NCI-H146 treated with DMSO at 0.1 percent for 48 hours (cell line): ENCODE measurements around the gene PSMG2.
A peak's percentile ranks its signal among the peaks of the same experiment; 100 is the strongest.
"Not testable (repeated sequence)": the region's sequence is repeated elsewhere in the genome, so short reads cannot be mapped to it uniquely, and the experiment has no call there.

Experiments
- DNase-seq: peaks from one replicate; lab custom pipeline; 2025; ENCODE audit not compliant: unreplicated experiment; lab: John Stamatoyannopoulos, UW

The PSMG2 gene

DNA sequence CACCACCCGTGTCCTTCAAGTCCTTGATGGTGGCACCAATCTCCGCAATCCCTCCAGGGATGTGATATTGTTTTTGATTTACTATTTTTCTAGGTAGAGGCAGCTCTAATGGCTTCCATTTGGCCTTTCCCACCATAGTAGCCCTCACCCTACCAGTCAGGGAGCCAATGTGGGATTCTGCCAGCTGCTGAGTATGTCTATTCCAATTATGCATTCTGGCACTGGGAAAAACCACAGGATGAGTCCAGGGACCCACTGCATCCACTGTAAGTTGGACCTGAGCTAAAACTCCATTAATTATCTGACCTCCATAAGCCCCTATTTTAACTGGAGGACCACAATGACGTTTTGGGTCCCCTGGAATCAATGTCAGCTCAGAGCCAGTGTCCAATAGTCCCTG, 55.7 kb downstream of the PSMG2 start:
- not testable (repeated sequence) for DNase-seq

DNA sequence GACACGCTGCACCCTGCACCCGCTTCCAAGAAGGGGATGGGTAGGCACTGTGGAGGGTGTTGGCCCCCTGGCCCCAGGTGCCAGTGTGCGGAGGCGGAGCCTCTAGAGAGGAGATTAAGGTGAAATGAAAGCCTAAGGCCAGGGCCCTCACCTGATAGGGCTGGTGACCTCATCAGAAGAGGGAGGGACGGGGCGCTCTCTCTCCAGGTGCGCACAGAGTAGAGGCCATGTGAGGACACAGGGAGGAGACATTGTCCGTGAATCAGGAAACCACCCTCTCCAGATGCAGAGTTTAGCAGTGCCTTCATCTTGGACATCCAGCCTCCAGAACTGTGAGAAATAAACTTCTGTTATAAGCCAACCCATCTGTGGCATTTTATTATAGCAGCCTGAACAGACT, 62.3 kb downstream of the PSMG2 start:
- peak; percentile 77 for DNase-seq

DNA sequence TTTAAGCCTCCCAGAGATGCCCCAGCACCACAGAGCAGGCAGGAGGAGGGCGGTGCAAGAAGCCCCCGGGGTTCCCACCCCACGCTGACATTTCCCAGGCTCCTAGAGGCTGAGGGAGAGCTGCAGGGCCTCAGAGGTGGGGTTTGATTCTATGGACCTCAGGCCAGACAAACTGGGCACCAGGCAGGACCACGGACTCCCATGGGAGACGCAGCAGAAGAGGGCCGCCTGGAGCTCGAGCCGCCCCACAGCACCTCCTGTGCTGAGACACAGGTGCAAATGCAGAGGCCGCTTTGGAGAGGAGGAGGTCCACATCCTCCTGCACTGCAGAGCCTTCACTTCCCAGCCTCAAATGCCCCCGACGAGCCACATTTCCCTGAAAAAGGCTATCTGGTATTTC, 62.7 kb downstream of the PSMG2 start:
- no peak for DNase-seq

DNA sequence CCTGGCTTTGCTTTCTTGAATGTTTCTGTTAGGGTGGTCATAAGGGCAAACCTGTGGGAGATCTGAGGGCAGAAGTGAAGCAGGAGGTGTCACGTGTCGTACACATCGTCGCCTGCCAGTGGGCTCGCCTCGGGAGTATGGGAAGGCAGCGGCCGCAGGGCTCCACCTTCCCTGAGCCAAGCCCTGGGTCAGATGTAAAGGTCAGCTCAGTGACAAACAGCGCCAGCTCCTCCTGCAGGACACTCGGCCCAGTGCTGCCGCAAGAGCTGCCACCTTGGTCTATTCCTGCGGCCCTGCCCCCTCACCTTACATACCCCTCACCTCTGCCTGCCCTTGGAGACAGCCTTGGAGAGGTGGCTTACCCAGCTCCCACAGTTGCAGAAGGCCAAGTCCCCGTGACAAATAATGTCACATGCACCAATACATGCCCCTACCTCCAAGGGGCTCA, 64.2 kb downstream of the PSMG2 start:
- no peak for DNase-seq

DNA sequence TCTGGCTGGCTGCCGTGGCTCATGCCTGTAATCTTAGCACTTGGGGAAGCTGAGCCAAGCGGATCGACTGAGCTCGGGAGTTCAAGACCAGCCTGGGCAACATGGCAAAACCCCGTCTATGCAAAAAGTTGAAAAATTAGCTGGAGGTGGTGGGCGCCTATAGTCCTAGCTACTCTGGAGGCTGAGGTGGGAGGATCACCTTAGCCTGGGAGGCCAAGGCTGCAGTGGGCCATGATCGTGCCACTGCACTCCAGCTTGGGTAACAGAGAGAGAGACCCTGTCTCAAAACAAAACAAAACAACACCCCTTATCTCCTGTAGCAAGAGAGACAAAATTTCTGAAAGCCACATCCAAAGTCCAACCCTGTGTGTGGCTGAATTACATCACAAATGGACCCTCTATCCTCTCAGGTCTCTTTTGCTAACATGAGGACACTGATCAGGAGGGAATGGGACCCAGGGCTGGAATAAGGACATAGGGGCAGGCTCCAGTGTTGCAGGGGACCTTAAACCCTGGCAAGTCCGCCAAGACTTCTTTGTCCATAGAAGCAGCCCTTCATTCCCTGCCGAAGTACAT, 64.8 kb downstream of the PSMG2 start:
- DNase-seq: no peak

DNA sequence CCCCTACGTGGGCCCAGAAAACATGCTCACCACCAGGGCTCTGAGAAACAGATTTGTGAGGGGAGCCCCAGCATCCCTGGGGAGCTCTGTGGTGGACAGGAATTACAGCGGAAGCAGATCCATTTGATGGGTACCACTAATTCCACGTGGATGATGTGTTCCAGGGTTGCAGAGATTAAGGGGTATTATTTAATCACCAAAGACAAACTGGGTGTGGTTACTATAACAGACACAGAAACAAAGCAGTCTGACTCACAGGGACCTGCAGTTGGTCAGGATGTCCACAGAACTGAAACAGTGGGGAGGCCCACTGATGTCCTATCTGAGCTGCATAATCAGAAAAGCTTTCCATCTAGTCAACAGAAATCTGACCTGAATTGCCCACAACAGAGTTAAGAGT, 65.8 kb downstream of the PSMG2 start:
- no peak for DNase-seq

DNA sequence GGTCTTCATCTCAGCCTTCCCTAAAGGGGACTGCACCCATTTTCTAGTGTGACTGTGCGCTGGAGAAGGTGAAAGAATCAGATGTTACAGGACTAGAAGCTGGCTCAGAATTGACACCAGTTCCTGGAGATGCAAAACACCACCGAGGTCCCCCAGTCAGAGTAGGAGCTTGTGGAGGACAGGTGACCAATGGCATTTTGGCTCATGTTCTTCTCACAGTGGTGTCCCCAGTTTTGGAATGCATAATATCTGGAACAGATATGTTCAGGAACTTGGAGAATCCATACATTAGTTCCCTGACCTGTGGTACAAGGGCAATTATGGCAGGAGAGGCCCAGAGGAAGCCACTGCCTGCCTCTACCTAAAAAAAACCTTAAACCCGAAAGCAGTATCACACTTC, 66.3 kb downstream of the PSMG2 start:
- DNase-seq: no peak

DNA sequence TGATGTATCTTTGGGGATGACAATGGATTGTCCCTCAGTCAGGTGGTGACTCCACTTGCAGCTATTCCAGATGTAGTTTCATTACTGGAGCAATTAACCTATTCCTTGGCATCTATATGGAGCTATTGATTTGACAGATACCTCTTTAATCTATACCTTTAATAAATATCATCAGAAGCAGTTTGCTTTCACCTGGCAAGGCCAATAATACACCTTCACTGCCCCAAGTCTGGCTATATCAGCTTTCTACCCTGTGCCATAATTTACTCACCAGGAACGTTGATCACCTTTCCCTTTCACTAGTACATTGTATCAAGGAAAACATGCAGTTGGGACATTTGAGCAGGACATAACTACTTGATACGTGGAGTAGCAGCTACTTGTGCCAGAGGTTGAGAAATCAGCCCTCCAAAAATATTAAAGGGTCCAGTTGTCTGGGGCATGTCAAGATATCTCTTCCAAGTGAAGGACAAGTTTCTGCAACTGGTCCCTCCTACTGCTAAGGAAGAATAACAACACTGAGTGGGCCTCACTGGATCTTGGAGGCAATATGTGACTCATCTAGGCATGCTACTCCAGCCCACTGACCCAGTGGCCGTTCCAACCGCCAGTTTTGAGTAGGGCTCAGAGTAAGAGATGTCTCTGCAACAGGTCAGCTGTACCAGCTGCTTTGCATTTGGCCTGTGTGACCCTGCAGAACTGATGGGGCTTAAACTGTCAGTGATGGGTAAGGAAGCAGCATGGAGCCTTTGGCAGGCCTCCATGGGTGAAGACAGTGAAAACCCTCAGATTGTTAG, 67.0 kb downstream of the PSMG2 start:
- no peak for DNase-seq

DNA sequence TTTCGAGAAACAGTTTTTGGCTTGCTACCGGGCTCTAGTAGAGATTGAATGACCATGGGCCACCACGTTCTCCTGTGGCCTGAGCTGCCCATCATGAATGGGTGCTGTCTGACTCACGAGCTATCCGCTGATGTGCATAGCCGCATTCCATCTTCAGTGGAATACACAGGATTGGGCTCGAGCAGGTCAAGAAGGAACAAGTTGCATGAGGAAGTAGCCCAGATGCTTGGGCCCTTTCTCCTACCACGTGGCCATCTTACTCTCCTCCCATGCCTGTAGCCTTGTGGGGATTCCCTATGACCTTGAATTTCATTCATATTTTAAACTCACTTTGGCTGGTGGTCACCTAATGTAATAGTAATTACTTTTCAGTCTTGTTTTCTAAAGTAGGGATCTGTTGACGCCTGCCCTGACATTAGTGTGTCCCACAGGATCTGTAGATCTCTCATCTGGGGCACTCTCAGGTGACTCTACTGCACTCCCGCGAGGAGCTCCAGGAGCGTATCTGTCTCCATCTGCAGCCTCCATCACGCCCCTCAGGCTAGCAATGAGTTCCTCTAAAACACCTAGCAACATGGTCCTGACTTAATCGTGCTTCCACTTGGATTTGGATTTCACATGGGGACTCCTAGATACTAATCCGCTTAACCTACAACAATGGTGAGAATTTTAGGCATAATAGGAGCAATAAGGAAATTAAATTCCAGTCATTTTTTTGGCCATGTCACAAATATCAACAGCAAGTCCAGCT, 67.8 kb downstream of the PSMG2 start:
- no peak for DNase-seq

DNA sequence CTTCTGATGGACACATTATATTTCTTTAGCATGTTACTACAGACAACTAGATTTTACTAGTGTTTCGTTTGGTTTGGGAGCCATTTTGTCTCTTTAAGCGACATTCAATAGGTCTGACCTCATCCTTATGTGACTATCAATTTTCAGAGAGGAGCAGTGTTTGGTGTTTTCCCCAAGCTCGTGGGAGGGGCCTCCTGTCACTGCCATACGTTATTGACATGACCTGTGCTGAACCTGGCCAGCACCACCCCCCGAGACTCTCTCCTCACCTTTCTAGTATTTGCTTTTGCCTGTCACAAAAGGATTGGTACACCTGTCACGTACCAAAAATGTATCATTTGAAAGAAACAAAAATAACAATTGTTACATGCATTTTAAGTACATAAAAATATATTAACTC, 69.3 kb downstream of the PSMG2 start:
- DNase-seq: no peak

DNA sequence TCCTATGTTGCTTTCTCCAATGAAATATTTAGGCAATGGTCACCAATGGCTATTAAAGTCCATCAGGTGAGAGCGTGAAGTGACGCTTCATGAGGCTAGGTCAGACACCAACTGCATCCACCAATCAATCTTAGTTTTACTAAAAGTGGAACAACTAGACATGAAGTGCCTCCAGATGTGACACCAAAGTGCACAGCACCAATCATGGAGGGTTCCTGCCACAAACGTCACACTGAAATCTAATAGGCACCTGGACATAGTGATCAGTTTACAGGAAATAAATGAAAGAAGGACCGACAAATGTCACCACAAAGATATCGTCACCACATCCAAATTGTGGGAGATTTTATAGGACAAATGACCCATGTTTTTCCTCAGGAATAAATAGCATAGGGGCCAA, 70.5 kb downstream of the PSMG2 start:
- no peak for DNase-seq

DNA sequence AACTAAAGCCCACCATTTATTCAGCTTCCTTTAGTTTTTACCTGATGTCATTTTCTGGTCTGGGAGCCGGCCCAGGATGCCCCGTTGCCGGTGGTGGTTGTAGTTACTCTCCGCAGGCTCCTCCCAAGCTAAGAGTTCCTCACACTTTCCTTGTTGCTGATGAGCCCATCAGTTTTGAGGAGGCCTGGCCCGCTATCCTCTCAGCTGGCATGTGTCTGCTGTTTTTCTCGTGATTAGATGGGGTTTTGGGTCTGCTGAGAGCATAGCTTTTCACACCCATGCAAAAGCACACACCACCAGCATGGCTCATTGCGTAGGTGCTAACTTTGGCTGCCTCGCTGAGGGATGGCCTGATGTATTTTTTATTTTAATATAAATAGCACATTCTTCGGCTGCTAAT, 72.1 kb downstream of the PSMG2 start:
- no peak for DNase-seq
